Endodermal cell (in vitro differentiated cells): ENCODE measurements around the gene AGXT2. TPM values are rescaled to one million over a fixed set of nuclear protein-coding genes. Genes with fewer than 3 reads are reported as not detected.

Experiments
- DNase-seq: peaks from one replicate; pipeline ENCODE4 v3.0.0-alpha.2; 2017
- H3K27ac ChIP-seq: 2 replicates; pipeline ENCODE4 v1.5.1; 2013; ENCODE audit warnings: mild to moderate bottlenecking, low read depth, low read length, moderate library complexity
- H3K27me3 ChIP-seq: 2 replicates; pipeline ENCODE4 v1.6.1; 2013; ENCODE audit warnings: mild to moderate bottlenecking, low read length, moderate library complexity; ENCODE audit not compliant: insufficient read depth, control insufficient read depth, poor library complexity, severe bottlenecking
- H3K36me3 ChIP-seq: 2 replicates; pipeline ENCODE4 v1.7.0; 2013; ENCODE audit warnings: mild to moderate bottlenecking, low read length, moderate library complexity; ENCODE audit not compliant: control insufficient read depth, insufficient read depth
- H3K4me1 ChIP-seq: one replicate; pipeline ENCODE4 v1.7.0; 2013; ENCODE audit warnings: low read length; ENCODE audit not compliant: control insufficient read depth, insufficient read depth
- H3K4me3 ChIP-seq: 2 replicates; pipeline ENCODE4 v1.5.1; 2013; ENCODE audit warnings: mild to moderate bottlenecking, low read length, moderate library complexity
- H3K9ac ChIP-seq: 2 replicates; pipeline ENCODE4 v1.6.1; 2013; ENCODE audit warnings: mild to moderate bottlenecking, low read length, moderate library complexity; ENCODE audit not compliant: poor library complexity, severe bottlenecking; ENCODE audit errors: extremely low read depth
- H3K9me3 ChIP-seq: 2 replicates; pipeline ENCODE4 v1.6.1; 2013; ENCODE audit warnings: mild to moderate bottlenecking, low read length, moderate library complexity; ENCODE audit not compliant: control insufficient read depth
- H3K27ac Mint-ChIP-seq: 2 replicates; pipeline ENCODE4 v1.8.0; 2020; ENCODE audit warnings: mixed read lengths
- H3K27me3 Mint-ChIP-seq: 2 replicates; pipeline ENCODE4 v1.8.0; 2021; ENCODE audit warnings: mild to moderate bottlenecking, mixed read lengths; ENCODE audit not compliant: insufficient read depth
- H3K36me3 Mint-ChIP-seq: 2 replicates; pipeline ENCODE4 v1.8.0; 2020; ENCODE audit warnings: low read depth, mixed read lengths
- H3K4me1 Mint-ChIP-seq: 2 replicates; pipeline ENCODE4 v1.8.0; 2020; ENCODE audit warnings: mixed read lengths
- H3K4me3 Mint-ChIP-seq: 2 replicates; pipeline ENCODE4 v1.8.0; 2020; ENCODE audit warnings: mild to moderate bottlenecking, moderate library complexity, mixed read lengths
- H3K9me3 Mint-ChIP-seq: 2 replicates; pipeline ENCODE4 v1.8.0; 2020; ENCODE audit warnings: mild to moderate bottlenecking, mixed read lengths
- WGBS, 2 experiments: methylation state at CpG; one replicate each; pipeline versions ENCODE4 v1.1.5 to v1.1.7; 2013; ENCODE audit warnings: missing lambda C conversion rate in 2 of 2, mixed read lengths in 1 of 2; ENCODE audit not compliant: insufficient coverage in 1 of 2, insufficient read length in 1 of 2; 5-methylcytosine and 5-hydroxymethylcytosine counted together
- total RNA-seq, 2 donors: library from RNA; stranded (reverse); fragmentation: NEBNext Ultra II Directional in 1 of 2; extraction: Animal tissue kit (Norgen Biotek cat#: 25700) in 1 of 2; gene quantifications; 2 replicates in 1 of 2; 3 replicates in 1 of 2; pipeline ENCODE4 v1.2.1, GENCODE V29; 2021
- TF ChIP-seq, protein P1 (sequence below): fragments of 200-600 bp; sonication (generic); conservative IDR thresholded peaks from 2 replicates; pipeline ENCODE4 v1.5.0; 2021; ENCODE audit warnings: antibody characterized with exemption, mild to moderate bottlenecking

The AGXT2 gene
- total RNA-seq, 2 donors from 2014 or later: not detected

DNA sequence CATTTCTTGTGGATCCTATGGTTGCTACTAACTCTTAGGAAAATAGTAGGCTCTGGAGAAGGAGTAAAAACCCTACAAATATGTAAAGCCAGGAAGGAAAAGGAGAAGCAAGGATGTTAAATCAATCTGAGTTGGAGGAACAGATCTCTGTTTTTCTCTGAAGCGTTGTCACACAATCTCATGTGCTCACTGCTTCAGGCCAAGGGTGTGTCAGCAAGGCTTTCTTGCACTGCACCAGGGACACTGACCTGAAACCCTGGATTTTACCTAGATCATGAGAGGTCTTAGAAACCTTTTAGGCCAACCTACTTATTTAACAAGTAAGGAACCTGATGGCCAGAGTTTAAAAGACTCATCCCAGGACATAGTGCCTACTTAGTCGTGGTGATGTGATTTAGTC is 12.5 kb upstream of the AGXT2 start:
- H3K36me3 Mint-ChIP-seq: no peaks in the 10 kb centered on the region
- no peaks in the 10 kb centered on the region for H3K9me3 ChIP-seq
- no peaks in the 10 kb centered on the region for H3K4me1 ChIP-seq
- H3K27me3 ChIP-seq: no peaks in the 10 kb centered on the region
- peaks cover 5% of the 10 kb centered on the region for H3K4me1 Mint-ChIP-seq
- 93 to 95% methylated on average over 2 of the region's 2 CpGs for WGBS, 2 experiments
- no peak overlapping the region for H3K27ac ChIP-seq
- H3K27me3 Mint-ChIP-seq: no peaks in the 10 kb centered on the region
- no peak for DNase-seq
- no peaks in the 10 kb centered on the region for H3K36me3 ChIP-seq
- no peaks in the 10 kb centered on the region for H3K9me3 Mint-ChIP-seq
- H3K27ac Mint-ChIP-seq: no peak overlapping the region
- TF ChIP-seq, protein P1, sequence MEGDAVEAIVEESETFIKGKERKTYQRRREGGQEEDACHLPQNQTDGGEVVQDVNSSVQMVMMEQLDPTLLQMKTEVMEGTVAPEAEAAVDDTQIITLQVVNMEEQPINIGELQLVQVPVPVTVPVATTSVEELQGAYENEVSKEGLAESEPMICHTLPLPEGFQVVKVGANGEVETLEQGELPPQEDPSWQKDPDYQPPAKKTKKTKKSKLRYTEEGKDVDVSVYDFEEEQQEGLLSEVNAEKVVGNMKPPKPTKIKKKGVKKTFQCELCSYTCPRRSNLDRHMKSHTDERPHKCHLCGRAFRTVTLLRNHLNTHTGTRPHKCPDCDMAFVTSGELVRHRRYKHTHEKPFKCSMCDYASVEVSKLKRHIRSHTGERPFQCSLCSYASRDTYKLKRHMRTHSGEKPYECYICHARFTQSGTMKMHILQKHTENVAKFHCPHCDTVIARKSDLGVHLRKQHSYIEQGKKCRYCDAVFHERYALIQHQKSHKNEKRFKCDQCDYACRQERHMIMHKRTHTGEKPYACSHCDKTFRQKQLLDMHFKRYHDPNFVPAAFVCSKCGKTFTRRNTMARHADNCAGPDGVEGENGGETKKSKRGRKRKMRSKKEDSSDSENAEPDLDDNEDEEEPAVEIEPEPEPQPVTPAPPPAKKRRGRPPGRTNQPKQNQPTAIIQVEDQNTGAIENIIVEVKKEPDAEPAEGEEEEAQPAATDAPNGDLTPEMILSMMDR: no peak
- H3K9ac ChIP-seq: no peak overlapping the region
- H3K4me3 Mint-ChIP-seq: no peak overlapping the region
- no peak overlapping the region for H3K4me3 ChIP-seq

DNA sequence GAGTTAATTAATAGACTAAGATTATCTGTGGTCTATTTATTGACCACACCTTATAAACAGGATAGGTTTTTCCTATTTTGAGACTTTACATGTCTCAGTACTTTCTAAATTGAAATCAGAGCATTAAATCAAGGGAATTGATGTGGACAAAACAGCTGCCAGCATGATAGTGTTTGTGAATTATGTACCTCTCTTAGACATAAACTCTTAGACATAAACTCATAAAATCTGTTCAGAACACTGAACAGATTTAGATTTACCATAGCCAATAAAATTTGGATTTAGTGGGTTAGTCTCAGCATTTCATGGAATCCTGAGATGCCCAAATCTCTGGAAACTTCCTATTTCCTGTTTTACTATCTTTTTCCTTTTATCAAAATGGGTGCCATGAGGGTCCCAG is 11.5 kb upstream of the AGXT2 start:
- no peak overlapping the region for H3K27ac ChIP-seq
- H3K9ac ChIP-seq: no peak overlapping the region
- Mint-ChIP-seq H3K27ac (no peak overlapping the region), H3K4me3 (no peak overlapping the region), H3K36me3 (no peaks in the 10 kb centered on the region), H3K27me3 (no peaks in the 10 kb centered on the region), H3K9me3 (no peaks in the 10 kb centered on the region), H3K4me1 (peaks cover 5% of the 10 kb centered on the region)
- TF ChIP-seq, protein P1: no peak
- H3K4me1 ChIP-seq: no peaks in the 10 kb centered on the region
- H3K36me3 ChIP-seq: no peaks in the 10 kb centered on the region
- H3K27me3 ChIP-seq: no peaks in the 10 kb centered on the region
- no peaks in the 10 kb centered on the region for H3K9me3 ChIP-seq
- DNase-seq: no peak
- H3K4me3 ChIP-seq: no peak overlapping the region

DNA sequence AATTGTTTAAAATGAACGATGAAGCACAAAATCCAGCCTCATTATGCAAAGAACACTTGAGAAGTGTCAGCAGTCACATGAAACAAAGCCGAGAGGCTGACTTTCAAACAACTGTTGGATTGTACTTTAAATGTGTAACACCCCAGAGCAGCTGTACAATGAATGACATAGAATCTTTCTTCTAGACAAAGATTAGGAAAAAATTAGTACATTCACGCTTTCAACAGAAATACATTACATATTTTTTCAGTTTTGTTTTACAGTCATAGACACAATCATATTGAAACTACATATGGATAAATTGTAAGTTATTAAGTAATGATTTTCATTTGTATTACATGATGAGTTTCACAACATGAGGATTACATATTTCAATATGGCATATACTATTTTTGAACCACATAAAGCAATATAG is 10.6 kb upstream of the AGXT2 start:
- no peaks in the 10 kb centered on the region for H3K36me3 ChIP-seq
- TF ChIP-seq, protein P1: no peak
- Mint-ChIP-seq H3K4me1 (peaks cover 5% of the 10 kb centered on the region), H3K4me3 (no peak overlapping the region), H3K27ac (no peak overlapping the region), H3K27me3 (no peaks in the 10 kb centered on the region), H3K36me3 (no peaks in the 10 kb centered on the region), H3K9me3 (no peaks in the 10 kb centered on the region)
- no peak overlapping the region for H3K9ac ChIP-seq
- no peak overlapping the region for H3K27ac ChIP-seq
- DNase-seq: no peak
- no peaks in the 10 kb centered on the region for H3K27me3 ChIP-seq
- no peaks in the 10 kb centered on the region for H3K9me3 ChIP-seq
- no peaks in the 10 kb centered on the region for H3K4me1 ChIP-seq
- H3K4me3 ChIP-seq: no peak overlapping the region
- 71 to 90% methylated on average over 1 to 3 of the region's 3 CpGs for WGBS, 2 experiments
